NCI-H748 (cell line): ENCODE measurements around the gene CCDC126.
"Not testable (repeated sequence)": the region's sequence is repeated elsewhere in the genome, so short reads cannot be mapped to it uniquely, and the experiment has no call there.

Source experiments
- DNase-seq: peaks from one replicate; lab custom pipeline; 2025; ENCODE audit not compliant: unreplicated experiment; lab: John Stamatoyannopoulos, UW

Gene CCDC126

DNA sequence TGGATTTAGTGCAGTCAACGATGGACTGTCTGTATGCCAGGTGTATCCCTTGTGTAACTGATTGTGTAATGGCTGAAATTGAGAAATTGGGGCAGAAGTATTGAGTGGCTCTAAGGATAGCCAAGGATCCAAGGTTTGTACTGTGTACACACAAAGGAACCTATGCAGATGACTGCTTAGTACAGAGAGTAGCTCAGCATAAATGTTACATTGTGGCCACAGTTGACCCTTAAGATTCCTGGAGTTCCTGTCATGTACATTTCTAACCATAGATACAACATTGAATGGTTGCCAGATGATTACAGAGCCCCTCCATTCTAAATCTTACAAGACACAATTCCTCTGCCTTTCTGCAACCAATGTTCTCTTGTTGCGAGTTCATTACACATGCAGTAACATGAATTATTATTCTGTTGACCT, 25.3 kb downstream of the CCDC126 start:
- no peak for DNase-seq

- no peak for DNase-seq
These were observed 31.2 kb downstream of the CCDC126 start for GRCh38 chr7:23628370-23628769.

DNA sequence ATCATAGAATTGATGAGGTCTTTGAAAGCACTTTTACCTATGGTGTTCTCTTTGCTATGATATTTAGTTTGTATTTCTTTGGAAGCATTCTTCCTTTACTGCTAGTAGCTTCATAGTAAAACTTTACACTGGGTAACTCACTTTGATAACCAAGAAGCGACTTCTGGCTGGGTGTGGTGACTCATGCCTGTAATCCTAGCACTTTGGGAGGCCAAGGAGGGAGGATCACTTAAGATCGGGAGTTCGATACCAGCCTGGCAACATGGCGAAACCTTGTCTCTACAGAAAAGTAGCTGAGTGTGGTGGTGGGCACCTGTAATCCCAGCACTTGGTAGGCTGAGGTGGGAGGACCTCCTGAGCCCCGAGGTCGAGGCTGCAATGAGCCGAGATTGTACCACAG, 36.2 kb downstream of the CCDC126 start:
- DNase-seq: no peak

- no peak for DNase-seq
These were observed 48.6 kb downstream of the CCDC126 start for GRCh38 chr7:23645822-23646221.

GRCh38 chr7:23653942-23654341, 56.8 kb downstream of the CCDC126 start:
- DNase-seq: no peak

DNA sequence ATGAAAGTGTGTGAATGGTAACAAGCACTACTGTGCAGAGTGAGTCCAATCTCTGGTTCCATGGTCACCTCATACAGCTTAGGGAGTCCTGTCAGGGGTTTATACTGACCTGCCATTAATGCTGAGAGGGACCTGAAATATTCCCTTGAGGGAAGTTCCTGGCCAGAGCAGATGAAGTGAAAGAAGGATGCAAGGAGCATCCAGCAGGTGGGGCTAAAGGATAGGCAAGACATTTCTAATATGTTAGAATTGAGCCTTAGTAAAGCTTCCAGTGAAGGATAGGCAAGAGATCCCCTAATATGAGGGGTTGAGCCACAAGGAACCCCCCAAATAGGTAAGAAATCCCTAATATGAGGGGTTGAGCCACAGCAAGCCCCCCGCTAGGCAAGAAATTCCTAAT, 57.3 kb downstream of the CCDC126 start:
- peak; percentile 26 for DNase-seq

DNA sequence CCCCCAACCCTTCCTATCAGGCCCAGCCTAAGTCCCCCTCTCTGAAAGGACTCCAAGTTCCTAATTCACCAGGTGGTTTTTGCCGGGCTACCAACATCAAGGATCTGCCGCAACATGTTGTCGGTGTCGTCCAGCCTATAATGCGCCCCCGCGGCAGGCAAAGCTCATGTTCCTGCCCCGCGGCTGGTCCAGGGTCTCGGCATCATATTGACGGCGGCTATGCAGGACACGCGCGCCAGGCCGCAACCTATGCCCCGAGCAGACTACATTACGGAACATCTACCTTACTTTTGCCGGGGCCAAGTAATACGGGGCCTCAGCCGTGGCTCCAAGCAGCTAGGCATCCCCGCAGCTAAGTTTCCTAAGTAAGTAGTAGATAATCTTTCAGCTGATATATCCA, 58.3 kb downstream of the CCDC126 start:
- no peak for DNase-seq

DNA sequence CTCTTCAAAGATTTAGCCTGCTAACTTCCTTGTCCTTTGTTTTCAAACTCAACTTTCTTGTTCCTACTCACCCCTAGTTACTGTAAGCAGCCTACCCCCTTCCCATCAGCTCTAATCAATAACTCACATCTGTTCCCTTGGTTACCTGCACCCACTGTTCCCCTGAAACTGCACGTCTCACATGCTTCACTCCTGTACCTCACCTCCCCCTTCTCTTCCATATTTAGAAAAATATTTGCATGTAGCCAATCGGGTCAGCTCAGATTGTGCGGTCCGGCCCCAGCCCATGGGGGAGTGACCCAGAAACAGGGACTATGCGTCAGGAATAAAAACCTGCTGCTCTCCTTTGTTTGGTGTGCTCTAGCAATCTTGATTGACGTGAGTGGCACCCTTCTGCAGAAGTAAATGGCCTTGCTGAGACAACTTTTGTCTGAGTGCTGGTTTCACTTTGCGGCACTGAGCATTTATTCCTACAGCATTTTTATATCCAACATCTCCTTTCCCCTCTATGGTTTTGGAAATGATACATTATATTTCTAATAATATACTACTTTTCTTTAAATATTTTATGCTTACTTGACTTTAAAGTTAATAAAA, 61.7 kb downstream of the CCDC126 start:
- no peak for DNase-seq

GRCh38 chr7:23661385-23661784, 64.2 kb downstream of the CCDC126 start:
- no peak for DNase-seq

DNA sequence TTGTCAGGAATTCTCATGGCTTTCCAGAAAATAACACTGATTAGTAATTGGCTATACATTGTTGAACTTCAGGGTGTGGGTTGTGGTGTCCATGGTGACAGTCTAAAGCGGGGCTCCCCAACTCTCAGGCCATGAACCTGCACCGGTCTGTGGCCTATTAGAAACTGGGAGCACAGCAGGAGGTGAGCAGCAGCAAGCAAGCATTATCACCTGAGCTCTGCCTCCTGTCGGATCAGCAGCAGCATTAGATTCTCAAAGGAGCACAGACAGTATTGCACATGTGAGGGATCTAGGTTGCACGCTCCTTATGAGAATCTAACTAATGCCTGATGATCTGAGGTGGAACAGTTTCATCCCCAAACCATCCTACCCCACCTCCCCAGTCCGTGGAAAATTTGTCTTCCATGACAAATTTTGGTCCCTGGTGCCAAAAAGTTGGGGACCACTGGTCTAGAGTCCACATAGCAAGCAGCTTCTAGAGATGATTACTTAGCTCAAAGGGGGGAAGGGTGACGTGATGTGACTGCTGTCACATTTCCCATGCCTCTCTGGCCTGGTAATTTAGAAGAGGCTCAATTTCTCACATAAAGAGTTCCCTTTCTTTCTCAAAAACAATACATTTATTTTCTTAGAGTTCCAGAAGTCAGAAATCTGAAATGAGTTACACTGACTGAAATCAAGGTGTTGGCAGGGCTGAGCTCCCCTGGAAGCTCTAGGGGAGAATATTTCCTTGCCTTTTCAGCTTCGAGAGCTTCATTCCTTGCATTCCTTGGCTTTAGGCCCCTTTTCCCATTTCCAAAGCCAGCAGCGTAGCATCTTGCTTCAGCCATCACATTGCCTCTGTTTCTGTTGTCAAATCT, 65.2 kb downstream of the CCDC126 start:
- DNase-seq: peak; percentile 7

DNA sequence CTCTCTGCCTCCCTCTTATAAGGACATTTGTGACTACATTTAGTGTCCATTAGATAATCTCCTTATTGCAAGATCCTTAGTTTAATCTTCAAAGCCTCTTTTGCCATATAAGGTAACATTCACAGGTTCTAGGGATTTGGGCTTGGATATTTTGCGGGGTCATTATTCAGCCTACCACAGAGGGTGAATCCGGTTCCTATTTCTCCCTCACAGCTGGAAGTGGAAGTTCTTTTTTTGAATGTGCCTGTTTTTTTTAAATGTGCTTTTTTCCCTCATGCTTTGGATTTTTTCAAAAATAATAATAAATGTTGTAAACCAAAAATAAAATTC, 65.8 kb downstream of the CCDC126 start:
- DNase-seq: no peak

DNA sequence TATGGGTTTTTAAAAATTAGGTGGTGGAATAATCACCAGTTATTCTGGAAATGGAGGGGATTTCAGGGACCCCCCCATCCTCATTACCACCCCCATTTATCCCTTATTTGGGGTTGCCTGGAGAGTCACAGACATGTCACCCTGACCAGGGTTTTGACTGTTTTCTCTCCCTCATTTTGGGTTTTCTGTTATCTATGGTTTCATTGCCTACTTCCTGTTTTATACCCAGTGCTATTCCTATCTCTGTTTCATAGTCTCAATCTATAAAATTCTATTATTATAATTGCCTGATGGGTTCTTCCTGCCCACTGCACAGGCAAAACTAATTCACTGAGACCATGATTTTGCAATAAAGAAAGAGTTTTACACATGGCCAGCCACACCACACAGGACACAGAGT, 66.9 kb downstream of the CCDC126 start:
- DNase-seq: no peak

- DNase-seq: no peak
These were observed 74.9 kb downstream of the CCDC126 start for GRCh38 chr7:23672033-23672432.

DNA sequence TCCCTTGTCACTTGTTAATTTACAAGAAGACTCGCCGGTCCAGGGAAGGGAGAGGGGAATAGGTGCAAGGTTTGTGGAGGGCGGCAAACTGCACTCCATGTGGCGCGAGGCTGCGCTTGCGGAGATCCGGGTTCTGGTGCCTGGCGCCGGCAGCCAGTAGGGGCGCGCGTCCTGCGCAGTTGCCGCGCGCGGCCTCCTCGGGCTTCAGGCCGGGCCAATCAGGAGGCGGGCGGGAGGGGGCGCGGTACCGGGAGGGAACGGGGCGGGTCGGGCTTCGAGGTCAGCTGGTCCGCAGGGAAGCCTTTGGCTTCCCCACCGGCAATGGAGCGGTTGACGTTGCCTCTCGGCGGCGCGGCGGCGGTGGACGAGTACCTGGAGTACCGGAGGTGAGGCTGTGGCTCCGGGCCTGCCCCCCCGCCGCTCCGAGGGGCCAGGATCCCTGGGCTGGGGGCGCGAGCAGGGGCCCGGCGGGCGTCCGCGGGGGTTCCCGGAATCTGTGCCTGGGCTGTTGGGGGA, 82.8 kb downstream of the CCDC126 start, which contains the start of gene FAM221A:
Gene FAM221A, plus strand, starts transcription at position 302 of the 516 bp plus-strand sequence. Its CDS starts 20 bp downstream, at position 322.
- peak; percentile 90 for DNase-seq

DNA sequence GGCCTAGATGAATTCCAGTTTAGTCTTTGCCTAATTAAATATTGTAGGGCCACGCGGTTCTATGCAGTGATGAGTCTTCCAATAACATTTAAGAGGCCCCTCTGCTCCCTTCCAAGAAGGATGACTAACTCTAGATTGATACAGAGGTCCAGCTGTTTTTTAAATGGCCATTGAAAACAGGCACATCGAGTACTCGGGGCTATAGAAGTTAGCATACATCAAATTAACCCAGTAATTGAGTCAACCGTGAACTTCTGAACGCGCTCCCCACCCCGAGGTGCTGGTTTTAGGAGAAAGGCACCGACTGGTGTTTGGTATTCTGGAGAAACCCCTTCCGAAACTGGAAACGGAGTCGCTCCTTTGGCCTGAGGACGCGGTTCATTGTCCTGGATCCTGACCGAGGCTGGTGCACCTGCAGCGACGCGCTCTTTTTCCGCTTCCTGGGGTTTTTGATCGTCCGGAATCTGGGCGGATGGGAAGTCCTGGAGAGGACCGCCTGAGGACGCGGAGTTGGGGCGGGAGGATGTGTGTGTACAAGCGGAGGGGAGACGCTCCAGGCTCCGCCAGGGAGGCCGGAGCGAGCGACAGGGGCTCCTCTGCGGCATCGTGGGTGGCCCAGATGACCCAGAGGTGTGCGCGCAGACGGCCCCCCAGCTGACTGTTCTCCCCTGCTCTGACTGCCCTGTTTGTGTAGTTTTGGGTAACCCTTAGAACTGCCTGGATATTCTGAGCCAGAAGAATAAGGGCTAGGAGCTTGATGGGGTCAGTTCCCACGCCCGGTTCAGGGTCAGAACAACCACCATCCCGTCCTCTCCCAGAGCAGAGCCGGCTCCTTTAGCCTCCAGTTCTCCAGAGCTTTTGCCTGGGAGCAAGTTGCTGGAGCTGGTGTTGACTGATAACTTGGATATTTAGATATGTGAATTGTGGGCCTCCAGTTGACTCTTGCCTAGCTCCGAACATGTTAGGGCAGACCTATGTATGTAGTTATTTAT, 83.5 kb downstream of the CCDC126 start:
- DNase-seq: peak; percentile 64

GRCh38 chr7:23684041-23684440, 86.9 kb downstream of the CCDC126 start:
- DNase-seq: not testable (repeated sequence)

DNA sequence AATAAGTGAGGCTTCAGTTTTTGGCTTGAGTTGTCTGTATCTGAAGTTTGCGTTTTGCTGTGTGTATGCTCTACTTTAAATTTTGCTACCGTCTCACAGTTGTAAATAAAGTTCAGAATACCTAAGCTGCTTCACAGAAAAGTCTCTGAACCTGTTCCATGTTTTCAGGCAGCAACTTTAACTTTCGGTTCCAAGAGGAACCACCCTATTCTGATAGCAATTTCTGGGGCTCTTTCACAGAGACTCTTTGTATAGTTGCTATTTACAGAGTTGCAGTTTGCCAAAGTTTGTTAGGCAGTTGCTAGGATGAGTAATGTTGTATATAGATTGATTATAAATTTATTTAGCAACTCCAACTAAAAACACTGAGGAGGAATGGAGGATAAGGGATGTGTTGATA, 88.5 kb downstream of the CCDC126 start:
- DNase-seq: no peak

DNA sequence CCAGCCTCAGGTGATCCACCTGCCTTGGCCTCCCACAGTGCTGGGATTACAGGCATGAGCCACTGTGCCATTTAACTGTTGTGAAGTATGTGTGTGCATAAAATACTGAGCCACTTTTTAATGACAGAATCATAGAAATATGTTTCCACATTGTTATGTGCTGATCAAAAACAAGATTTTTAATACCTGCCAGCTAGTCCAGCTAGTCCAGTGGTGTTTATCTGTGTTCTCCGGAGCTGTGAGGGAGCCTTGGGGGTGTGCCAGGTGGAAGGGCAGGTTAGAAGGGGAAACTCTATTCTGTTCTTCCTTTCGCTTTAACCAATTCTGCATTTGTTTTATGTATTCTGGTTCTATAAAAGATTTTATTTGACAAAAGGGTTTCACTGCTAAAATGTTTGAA, 89.8 kb downstream of the CCDC126 start:
- no peak for DNase-seq

- DNase-seq: no peak
These were observed 92.0 kb downstream of the CCDC126 start for GRCh38 chr7:23689165-23689564.

DNA sequence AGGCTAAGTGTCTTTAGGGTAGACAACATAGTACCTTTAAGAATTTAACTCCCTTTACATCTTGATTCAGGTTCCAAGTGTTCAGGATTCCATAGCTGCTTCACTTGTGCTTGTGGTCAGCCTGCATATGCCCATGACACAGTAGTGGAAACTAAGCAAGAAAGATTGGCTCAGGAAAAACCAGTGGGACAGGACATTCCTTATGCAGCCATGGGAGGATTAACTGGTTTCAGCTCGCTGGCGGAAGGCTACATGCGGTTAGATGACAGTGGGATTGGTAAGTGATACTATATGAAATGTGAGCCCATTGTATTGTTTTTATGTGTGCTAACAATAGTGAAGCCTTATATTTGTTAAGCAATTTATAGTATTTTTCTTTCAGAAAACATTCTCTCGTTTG, 94.1 kb downstream of the CCDC126 start:
- peak; percentile 23 for DNase-seq

GRCh38 chr7:23693224-23693623, 96.0 kb downstream of the CCDC126 start:
- DNase-seq: no peak
